Rectal smooth muscle tissue (tissue), 1 donor: ENCODE measurements around the gene PRSS33.

ENCODE experiments used
- H3K27ac ChIP-seq: one replicate; pipeline ENCODE4 v1.7.0; 2013; ENCODE audit warnings: low read depth, low read length, inconsistent platforms
- H3K27me3 ChIP-seq: one replicate; pipeline ENCODE4 v1.7.0; 2013; ENCODE audit warnings: low read length; ENCODE audit not compliant: control insufficient read depth, insufficient read depth
- H3K36me3 ChIP-seq: one replicate; pipeline ENCODE4 v1.7.0; 2013; ENCODE audit warnings: low read length; ENCODE audit not compliant: control insufficient read depth, insufficient read depth
- H3K4me1 ChIP-seq: one replicate; pipeline ENCODE4 v1.7.0; 2013; ENCODE audit warnings: low read length; ENCODE audit not compliant: control insufficient read depth, insufficient read depth
- H3K4me3 ChIP-seq: one replicate; pipeline ENCODE4 v1.7.0; 2013; ENCODE audit warnings: low read length
- H3K9ac ChIP-seq: one replicate; pipeline ENCODE4 v1.7.0; 2013; ENCODE audit warnings: low read length

Gene PRSS33

DNA sequence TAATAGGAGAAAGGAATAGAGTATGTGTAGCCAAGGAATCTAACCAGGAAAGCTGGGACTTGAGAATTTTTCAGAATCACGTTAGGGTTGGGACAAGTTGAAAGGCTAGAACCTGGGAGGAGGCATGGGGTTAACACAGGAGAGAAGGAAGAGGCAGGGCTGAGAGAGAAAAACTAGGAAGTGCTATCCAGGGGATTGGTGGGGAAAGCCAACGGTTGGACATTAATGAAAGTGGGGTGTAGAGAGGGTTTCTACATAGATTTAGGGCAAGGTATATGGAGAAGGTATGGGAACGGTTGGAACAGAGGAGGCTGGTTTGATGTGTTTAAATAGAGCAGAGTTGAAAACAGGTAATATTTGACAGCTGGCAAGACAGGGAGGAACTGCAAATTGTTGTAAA is 32.2 kb downstream of the PRSS33 start:
- Histone ChIP-seq H3K27ac (no peak overlapping the region), H3K4me3 (peak overlapping the region; percentile 98), H3K9ac (no peak overlapping the region), H3K4me1 (peaks cover 24% of the 10 kb centered on the region), H3K27me3 (no peaks in the 10 kb centered on the region), H3K36me3 (peaks cover 34% of the 10 kb centered on the region)

DNA sequence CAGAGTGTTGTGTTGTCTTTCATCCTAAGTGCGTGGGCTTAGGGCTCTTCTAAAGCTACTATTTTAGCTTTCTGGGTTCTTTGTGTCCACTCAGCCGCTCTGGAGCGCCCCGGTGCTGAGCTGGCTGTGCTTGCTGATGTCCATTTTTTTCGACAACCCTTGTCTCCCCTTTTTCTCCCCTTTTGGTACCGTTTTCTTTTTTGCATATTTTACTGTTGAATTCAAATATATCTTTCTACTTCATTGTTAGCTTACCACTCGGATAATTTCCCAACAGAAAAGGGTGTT is 33.7 kb downstream of the PRSS33 start:
- Histone ChIP-seq H3K27me3 (no peaks in the 10 kb centered on the region), H3K4me3 (peak overlapping the region; percentile 98), H3K9ac (no peak overlapping the region), H3K36me3 (peaks cover 20% of the 10 kb centered on the region), H3K27ac (peak overlapping the region; percentile 100), H3K4me1 (peaks cover 24% of the 10 kb centered on the region)

DNA sequence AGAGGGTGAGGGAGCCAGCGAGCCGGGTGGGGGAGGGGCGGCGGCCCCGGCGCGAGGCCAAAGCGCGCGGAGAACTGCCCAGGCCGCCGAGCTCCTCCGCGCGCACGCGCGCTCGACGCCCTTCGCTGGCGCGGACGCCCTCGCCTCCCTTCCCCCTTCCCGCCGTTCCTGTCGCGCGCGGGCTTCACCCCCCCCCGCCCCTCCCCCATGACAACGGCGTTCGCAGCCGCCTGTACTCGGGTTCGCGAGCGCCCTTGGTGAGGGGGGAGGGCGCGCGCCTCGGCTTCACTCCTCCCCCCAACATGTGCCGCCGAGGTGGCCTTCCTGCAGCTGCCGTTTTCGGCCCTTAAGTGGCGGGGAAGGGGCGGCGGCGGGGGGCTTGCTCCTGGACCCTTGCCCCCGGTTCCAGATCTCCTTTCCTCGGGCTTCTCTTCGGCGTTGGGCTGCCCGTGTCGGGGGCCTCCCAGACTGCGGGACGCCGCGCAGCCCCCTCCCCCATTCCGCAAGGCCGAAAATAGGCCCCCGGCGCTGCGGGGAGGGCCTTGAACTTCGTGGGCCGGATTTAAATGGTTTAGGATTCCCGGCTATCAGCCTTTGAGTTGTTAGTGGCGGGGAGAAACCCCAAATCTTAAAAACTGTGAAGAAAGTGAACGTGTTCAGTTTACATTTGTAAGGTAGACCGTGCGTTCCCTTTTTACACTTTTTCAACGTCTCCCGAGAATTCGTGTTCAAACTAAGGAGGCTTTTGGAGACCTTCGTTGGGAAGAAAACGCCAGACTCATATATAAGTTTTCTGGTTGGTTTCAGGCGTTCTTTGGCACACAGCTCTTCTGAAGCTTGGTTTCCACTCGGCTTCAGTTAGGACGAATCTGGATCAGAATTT is 34.3 kb downstream of the PRSS33 start:
- H3K36me3 ChIP-seq = peaks cover 15% of the 10 kb centered on the region
- H3K4me3 ChIP-seq = peak overlapping the region; percentile 98
- no peaks in the 10 kb centered on the region for H3K27me3 ChIP-seq
- H3K27ac ChIP-seq = peak overlapping the region; percentile 100
- H3K4me1 ChIP-seq = peaks cover 24% of the 10 kb centered on the region
- H3K9ac ChIP-seq = peak overlapping the region; percentile 98

DNA sequence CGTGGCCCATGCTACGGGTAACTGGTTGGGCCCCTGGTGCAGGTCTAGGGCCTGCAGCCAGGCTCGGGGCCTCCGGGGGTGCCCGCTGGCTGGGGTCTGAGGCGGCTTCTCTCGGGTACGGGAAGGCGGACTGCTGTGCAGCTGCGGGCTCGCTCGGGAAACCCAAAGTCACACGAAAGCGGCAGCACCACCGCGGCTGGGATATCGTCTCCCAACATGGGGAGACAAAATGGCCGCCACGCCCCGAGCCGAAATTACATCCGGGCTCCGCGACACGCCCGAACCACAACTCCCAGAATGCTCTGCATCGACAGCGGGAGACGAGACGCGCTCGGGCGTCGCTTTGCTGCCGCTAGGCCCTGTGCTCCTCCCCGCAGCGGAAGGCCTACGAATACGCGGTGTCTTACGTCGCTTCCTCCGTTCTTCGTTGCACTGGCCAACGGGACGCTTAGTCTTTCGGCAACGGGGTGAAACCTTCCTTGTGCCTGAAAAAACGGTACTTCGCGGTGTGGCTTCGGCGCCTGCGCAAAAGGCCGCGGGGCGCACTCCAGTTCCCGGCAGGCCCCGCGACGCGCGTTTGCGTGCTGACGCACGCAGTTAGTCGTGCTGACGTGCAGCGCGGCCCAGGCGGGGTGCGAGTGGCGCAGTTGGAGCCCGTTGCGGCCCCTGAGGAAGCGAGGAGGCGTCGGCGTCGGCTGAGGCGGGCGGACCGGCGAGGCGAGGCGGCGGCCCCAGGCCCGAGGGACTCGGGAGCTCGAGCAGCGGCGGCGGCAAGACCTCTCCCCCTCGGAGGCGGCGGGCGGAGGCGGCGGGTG is 35.1 kb downstream of the PRSS33 start, which contains the start of gene SRRM2:
Gene SRRM2 (plus strand): TSS at position 604 of the 815 bp plus-strand sequence. CDS start 3,727 bp downstream, outside the sequence.
- Histone ChIP-seq H3K27ac (peak within 1 kb of the TSS; percentile 100), H3K36me3 (peaks cover 8% of the 10 kb centered on the region), H3K27me3 (no peaks in the 10 kb centered on the region), H3K4me1 (peaks cover 24% of the 10 kb centered on the region), H3K9ac (peak within 1 kb of the TSS; percentile 98), H3K4me3 (peak within 1 kb of the TSS; percentile 98)

DNA sequence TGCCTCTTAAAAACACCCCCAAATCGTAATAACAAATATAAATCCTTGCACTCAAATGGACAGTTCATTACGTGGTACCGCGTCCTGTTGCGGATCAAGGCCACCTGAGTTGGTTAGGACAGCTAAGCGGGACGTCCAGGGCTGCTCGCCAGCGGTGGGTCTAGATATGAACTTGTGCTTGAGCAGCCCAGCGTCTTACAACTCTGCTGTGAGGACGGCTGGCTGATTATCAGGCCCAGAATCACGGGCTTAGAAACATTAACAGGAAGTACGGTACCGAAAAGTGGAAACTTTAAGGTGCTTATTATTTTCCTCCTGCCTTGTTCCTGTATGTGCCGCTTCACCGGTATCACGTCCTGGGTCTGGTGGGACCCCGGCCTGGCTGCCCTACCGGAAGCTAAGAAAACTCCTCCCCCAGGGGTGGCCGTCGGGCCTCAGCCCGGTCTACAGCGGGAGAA is 35.8 kb downstream of the PRSS33 start:
- H3K27ac ChIP-seq = peak overlapping the region; percentile 100
- H3K4me1 ChIP-seq = peaks cover 19% of the 10 kb centered on the region
- no peak overlapping the region for H3K9ac ChIP-seq

DNA sequence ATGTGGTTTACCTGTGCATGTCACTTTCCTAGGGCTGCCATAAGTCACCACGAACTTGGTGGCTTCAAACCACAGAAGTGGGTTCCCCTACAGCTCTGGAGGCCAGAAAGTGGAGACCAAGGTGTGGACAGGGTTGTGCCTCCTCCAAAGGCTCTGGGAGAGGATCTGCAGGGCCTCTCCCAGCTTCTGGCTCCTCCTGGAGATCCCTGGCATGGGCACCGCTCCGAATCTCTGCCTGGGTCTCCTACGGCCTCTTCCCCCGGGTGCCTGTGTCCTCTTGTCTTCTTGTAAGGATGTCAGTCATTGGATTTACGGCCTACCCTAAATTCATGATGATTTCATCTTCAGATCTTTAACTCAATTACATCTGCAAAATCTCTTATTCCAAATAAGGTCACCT is 37.4 kb downstream of the PRSS33 start:
- H3K27me3 ChIP-seq = peaks cover 2% of the 10 kb centered on the region
- no peak overlapping the region for H3K27ac ChIP-seq
- H3K4me3 ChIP-seq = no peak overlapping the region
- H3K36me3 ChIP-seq = no peaks in the 10 kb centered on the region
- no peak overlapping the region for H3K9ac ChIP-seq
- peaks cover 10% of the 10 kb centered on the region for H3K4me1 ChIP-seq

More for the DNA sequence above, 35.8 kb downstream of the PRSS33 start:
- H3K27me3 ChIP-seq = no peaks in the 10 kb centered on the region
- peak overlapping the region; percentile 98 for H3K4me3 ChIP-seq
- peaks cover 2% of the 10 kb centered on the region for H3K36me3 ChIP-seq

DNA sequence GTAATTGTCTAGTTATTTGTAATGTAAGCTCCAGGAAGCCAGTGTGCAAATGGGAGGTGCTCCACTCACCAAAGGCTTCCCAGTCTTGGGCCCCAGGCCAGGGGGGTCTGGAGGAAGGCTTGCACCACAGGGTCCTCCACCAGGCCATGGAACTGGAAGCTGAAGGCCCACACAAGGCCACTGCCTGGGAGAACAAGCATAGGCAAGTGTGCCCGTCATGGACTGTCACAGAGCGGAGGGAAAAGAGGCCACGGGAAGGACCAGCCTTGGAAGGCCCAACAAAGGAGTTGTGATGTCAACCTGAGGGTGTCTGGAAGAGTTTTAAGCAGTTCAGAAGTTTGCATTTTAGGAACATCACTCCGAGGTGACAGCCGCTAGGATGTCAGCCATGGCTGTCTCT is 37.9 kb downstream of the PRSS33 start:
- no peaks in the 10 kb centered on the region for H3K36me3 ChIP-seq
- H3K27me3 ChIP-seq = peaks cover 2% of the 10 kb centered on the region
- no peak overlapping the region for H3K4me3 ChIP-seq
- H3K4me1 ChIP-seq = peaks cover 6% of the 10 kb centered on the region
- no peak overlapping the region for H3K9ac ChIP-seq
- no peak overlapping the region for H3K27ac ChIP-seq

DNA sequence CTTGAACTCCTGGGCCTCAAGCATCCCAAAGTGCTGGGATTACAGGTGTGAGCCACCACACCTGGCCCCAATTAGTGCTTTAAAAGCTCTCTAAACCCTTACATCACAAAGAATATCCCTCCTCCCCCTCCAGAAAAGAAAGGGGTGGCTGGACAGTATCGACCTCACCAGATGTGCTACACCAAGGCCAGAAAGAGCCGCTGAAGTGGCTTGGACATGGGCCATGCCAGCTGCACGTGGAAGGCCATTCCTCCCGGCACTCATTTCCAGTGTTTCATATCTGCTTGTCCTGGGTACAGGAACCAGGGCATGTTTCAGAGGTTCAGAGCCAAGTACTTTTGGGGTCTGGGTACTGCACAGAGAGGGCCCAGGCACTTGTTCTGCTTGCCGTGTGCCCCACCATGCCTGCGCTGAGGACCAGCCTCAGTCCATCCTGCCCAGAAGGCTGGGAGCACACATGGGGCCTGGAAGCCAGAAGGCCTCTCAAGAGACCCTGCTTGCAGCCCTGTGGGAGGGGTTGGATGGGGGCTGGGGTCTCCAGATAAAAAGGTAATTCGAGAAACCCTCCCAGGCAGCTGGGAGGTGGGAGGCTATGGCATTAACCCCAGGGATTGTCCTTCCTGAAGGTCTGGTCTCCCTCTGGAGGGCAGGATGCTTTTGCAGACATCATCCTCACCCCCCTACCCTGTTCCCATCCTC is 38.5 kb downstream of the PRSS33 start:
- no peak overlapping the region for H3K4me3 ChIP-seq
- no peak overlapping the region for H3K9ac ChIP-seq
- H3K27me3 ChIP-seq = peaks cover 2% of the 10 kb centered on the region
- no peak overlapping the region for H3K27ac ChIP-seq
- H3K4me1 ChIP-seq = peaks cover 5% of the 10 kb centered on the region
- no peaks in the 10 kb centered on the region for H3K36me3 ChIP-seq

DNA sequence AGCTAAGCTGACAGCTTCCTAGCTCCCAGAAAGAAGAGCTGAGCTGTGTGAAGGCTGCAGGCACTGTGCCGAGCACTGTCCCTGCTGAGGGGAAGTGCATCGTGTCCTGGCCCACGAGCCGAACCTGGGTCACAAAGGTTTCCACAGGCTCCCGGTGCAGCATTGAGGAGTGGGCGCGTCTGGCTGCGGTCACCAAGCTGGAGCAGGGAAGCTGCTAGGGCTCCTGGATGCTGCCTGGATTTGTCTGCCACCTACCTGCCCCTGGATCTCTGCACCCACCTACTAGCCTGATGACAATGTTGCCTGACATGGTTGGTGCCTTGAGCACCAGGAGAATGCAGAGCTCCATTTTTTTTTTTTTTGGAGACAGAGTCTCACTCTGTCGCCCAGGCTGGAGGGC is 41.4 kb downstream of the PRSS33 start:
- Histone ChIP-seq H3K27ac (no peak overlapping the region), H3K4me3 (no peak overlapping the region), H3K9ac (no peak overlapping the region), H3K27me3 (peaks cover 2% of the 10 kb centered on the region), H3K36me3 (no peaks in the 10 kb centered on the region), H3K4me1 (no peaks in the 10 kb centered on the region)

DNA sequence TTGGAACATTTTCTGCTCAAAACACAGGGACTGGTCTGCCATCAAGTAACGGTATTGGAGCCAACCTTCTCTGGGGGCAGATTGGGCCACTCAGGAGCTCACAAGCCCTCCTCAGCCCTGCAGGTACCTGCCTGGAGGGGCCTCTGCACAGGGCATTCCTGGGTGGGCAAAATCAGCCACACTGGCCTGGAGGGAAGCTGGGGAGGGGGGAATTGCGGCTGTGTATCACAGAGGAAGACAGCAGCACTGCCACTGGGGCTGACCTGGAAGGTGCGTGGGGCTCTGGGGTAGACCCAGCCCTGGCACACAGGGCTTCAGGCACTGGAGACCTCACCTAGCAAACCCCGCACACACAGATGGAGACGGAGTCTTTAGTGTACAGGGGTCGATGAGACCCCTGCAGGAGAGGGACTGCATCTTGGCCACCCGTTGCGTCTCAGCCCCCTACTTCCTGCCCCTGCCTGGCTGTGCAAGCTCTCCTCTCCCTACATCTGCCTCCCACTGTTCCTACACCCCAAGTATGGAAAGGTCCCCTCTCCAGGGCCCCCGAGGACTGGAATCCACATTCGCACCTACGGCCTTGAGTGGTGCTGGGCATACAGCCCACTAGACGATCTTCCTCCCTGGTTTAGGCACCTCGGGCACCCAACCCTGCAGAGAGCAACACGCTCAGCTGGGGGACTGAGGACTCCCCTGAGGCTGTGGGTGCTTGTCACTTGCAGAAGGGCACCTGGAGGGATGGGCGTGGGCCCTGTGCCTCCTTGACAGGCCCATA is 42.1 kb downstream of the PRSS33 start:
- Histone ChIP-seq H3K36me3 (no peaks in the 10 kb centered on the region), H3K27me3 (peaks cover 4% of the 10 kb centered on the region), H3K4me1 (no peaks in the 10 kb centered on the region), H3K4me3 (no peak overlapping the region), H3K27ac (no peak overlapping the region), H3K9ac (no peak overlapping the region)

DNA sequence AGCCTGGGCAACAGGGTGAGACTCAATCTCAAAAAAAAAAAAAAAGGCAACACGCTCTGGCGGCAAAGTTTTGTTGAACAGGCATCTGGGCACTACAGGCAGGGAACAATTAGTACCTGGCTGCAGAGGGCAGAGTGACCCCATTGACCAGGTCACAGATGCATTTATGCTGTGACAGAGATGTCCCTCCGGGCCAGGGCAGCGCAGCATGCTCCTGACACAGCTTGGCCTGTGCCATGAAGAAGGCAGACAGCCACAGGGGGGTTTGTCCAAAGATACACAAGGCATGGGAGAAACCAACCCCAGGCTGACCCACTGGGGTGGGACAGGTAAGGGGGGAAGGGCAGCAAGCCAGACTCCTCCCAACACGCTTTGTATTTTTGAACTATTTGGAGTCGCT is 42.6 kb downstream of the PRSS33 start:
- H3K27me3 ChIP-seq = peaks cover 7% of the 10 kb centered on the region
- no peak overlapping the region for H3K4me3 ChIP-seq
- no peak overlapping the region for H3K9ac ChIP-seq
- no peaks in the 10 kb centered on the region for H3K4me1 ChIP-seq
- no peaks in the 10 kb centered on the region for H3K36me3 ChIP-seq
- no peak overlapping the region for H3K27ac ChIP-seq
